ENCODE results near the gene HMG20A. TPM values are rescaled to one million over a fixed set of nuclear protein-coding genes. Genes with fewer than 3 reads are reported as not detected.
"Not testable (repeated sequence)": the region's sequence is repeated elsewhere in the genome, so short reads cannot be mapped to it uniquely, and the experiment has no call there.

The HMG20A gene
- total RNA-seq, 4 donors from 2014 or later: 33.1 to 48.7 (median 40.5) TPM

GRCh38 chr15:77398927-77399326 is 21.8 kb upstream of the HMG20A start:
- no peaks in the 10 kb centered on the region for H3K9me3 ChIP-seq
- no peak overlapping the region for H3K4me3 ChIP-seq (replicated peaks in 1 of 3)
- 95 to 98% methylated on average over 1 of the region's 1 CpG for WGBS, 2 donors
- H3K4me1 ChIP-seq: no peaks in the 10 kb centered on the region
- no peaks in the 10 kb centered on the region for H3K27me3 ChIP-seq
- H3K27ac ChIP-seq: no peak overlapping the region
- TF ChIP-seq CTCF (IDR thresholded peaks at IDR 0.05): no peak
- TF ChIP-seq POLR2A (IDR thresholded peaks at IDR 0.05): no peak
- intact Hi-C loops (cut with DNase I): no loop called here
- DNase-seq: no peak
- H3K36me3 ChIP-seq: no peaks in the 10 kb centered on the region

DNA sequence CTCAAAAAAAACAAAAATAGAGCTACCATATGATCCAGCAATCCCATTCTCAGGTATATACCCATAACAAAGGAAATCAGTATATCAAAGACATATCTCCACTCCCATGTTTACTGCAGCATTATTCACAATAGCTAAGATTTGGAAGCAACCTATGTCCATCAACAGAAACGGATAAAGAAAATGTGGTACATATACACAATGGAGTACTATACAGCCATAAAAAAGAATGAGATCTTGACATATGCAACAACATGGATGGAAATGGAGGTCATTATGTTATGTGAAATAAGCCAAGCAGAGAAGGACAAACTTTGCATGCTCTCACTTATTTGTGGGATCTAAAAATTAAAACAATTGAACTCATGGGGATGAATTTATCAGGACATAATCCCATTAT is 20.4 kb upstream of the HMG20A start:
- intact Hi-C loops (cut with DNase I): no loop called here
- 94 to 95% methylated on average over 1 of the region's 1 CpG for WGBS, 2 donors
- no peak for DNase-seq

GRCh38 chr15:77402740-77403379 is 17.8 kb upstream of the HMG20A start:
- H3K36me3 ChIP-seq: no peaks in the 10 kb centered on the region
- no peak for DNase-seq
- H3K9me3 ChIP-seq: no peaks in the 10 kb centered on the region
- TF ChIP-seq CTCF (IDR thresholded peaks at IDR 0.05) (no peak), POLR2A (IDR thresholded peaks at IDR 0.05) (no peak)
- no peaks in the 10 kb centered on the region for H3K4me1 ChIP-seq
- 64 to 85% methylated on average over 1 of the region's 1 CpG for WGBS, 2 donors
- H3K4me3 ChIP-seq (replicated peaks in 1 of 3): no peak overlapping the region
- intact Hi-C loops (cut with DNase I): no loop called here
- no peak overlapping the region for H3K27ac ChIP-seq
- no peaks in the 10 kb centered on the region for H3K27me3 ChIP-seq

More for the DNA sequence above, 20.4 kb upstream of the HMG20A start:
- Histone ChIP-seq H3K36me3 (no peaks in the 10 kb centered on the region), H3K4me3 (replicated peaks in 1 of 3) (no peak overlapping the region), H3K9me3 (no peaks in the 10 kb centered on the region), H3K4me1 (no peaks in the 10 kb centered on the region), H3K27ac (no peak overlapping the region), H3K27me3 (no peaks in the 10 kb centered on the region)
- TF ChIP-seq CTCF (IDR thresholded peaks at IDR 0.05) (no peak), POLR2A (IDR thresholded peaks at IDR 0.05) (no peak)

DNA sequence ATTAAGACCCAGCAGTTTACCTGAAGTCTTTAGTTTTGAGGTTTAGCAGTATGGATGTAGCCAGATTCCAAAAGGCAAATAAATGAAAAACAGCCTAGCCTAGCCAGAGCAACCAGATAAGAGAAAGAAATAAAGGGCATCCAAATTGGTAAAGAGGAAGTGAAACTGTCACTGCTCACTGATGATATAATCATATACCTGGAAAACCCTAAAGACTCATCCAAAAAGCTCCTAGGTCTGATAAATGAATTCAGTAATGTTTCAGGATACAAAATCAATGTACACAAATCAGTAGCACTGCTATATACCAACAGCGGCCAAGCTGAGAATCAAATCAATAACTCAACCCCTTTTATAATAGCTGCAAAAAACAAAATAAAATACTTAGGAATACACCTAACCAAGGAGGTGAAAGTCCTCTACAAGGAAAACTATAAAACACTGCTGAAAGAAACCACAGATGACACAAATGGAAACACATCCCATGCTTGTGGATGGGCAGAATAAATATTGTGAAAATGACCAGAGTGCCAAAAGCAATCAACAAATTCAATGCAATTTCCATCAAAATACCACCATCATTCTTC is 14.4 kb upstream of the HMG20A start:
- H3K4me3 ChIP-seq (replicated peaks in 1 of 3); H3K27me3 ChIP-seq; H3K4me1 ChIP-seq; H3K27ac ChIP-seq; DNase-seq; intact Hi-C loops (cut with DNase I); H3K9me3 ChIP-seq; H3K36me3 ChIP-seq: not testable (repeated sequence)
- 94 to 98% methylated on average over 1 of the region's 1 CpG for WGBS, 2 donors

GRCh38 chr15:77406846-77407245 is 13.8 kb upstream of the HMG20A start:
- no peaks in the 10 kb centered on the region for H3K4me1 ChIP-seq
- WGBS, 2 donors: 95 to 96% methylated on average over 4 of the region's 4 CpGs
- no peaks in the 10 kb centered on the region for H3K9me3 ChIP-seq
- no peaks in the 10 kb centered on the region for H3K36me3 ChIP-seq
- no peaks in the 10 kb centered on the region for H3K27me3 ChIP-seq
- DNase-seq: no peak
- H3K4me3 ChIP-seq (replicated peaks in 1 of 3): no peak overlapping the region
- no peak overlapping the region for H3K27ac ChIP-seq
- TF ChIP-seq CTCF (IDR thresholded peaks at IDR 0.05) (no peak), POLR2A (IDR thresholded peaks at IDR 0.05) (no peak)
- intact Hi-C loops (cut with DNase I): no loop called here

All from thyroid gland (tissue), 4 donors.